Neuronal stem cell (in vitro differentiated cells): Measurements from ENCODE around the gene CD300E.

Experiments used
- DNase-seq: peaks from one replicate; pipeline ENCODE4 v3.0.0-alpha.2; 2013; ENCODE audit warnings: low spot score
- H2AFZ ChIP-seq: one replicate; pipeline ENCODE4 v1.6.1; 2013; ENCODE audit warnings: mild to moderate bottlenecking, low read length, inconsistent platforms
- H2AK5ac ChIP-seq: 2 replicates; pipeline ENCODE4 v1.6.1; 2013; ENCODE audit warnings: low read depth, mild to moderate bottlenecking, inconsistent platforms, low read length, moderate library complexity, mixed read lengths
- H2BK120ac ChIP-seq: 2 replicates; pipeline ENCODE4 v1.6.1; 2013; ENCODE audit warnings: low read depth, mild to moderate bottlenecking, inconsistent platforms, low read length, moderate library complexity, mixed read lengths
- H2BK12ac ChIP-seq: one replicate; pipeline ENCODE4 v1.6.1; 2013; ENCODE audit warnings: low read length, inconsistent platforms
- H2BK15ac ChIP-seq: 2 replicates; pipeline ENCODE4 v1.6.1; 2013; ENCODE audit warnings: mild to moderate bottlenecking, low read length, inconsistent platforms, mixed read lengths
- H2BK5ac ChIP-seq: one replicate; pipeline ENCODE4 v1.6.1; 2013; ENCODE audit warnings: inconsistent platforms, mild to moderate bottlenecking, low read length, moderate library complexity
- H3K14ac ChIP-seq: one replicate; pipeline ENCODE4 v1.6.1; 2013; ENCODE audit warnings: low read length, inconsistent platforms
- H3K18ac ChIP-seq: 2 replicates; pipeline ENCODE4 v1.6.1; 2013; ENCODE audit warnings: low read length, inconsistent platforms
- H3K23ac ChIP-seq: 2 replicates; pipeline ENCODE4 v1.6.1; 2013; ENCODE audit warnings: low read depth, mild to moderate bottlenecking, mixed read lengths, low read length, inconsistent platforms; ENCODE audit not compliant: poor library complexity
- H3K27ac ChIP-seq: replicated peaks from 3 replicates; pipeline ENCODE4 v1.5.1; 2013; ENCODE audit warnings: low read length, inconsistent platforms
- H3K27me3 ChIP-seq, 3 experiments: 2 replicates each; pipeline ENCODE4 v1.6.1; 2013; ENCODE audit warnings: low read length in 3 of 3, mild to moderate bottlenecking in 2 of 3, inconsistent platforms in 1 of 3, low read depth in 1 of 3, mixed read lengths in 1 of 3, moderate library complexity in 1 of 3; ENCODE audit not compliant: control insufficient read depth in 3 of 3, insufficient read depth in 3 of 3
- H3K36me3 ChIP-seq, 2 donors: replicated peaks in 1 of 2; 2 replicates each; pipeline ENCODE4 v1.6.1; 2013; ENCODE audit warnings: low read length in 2 of 2; ENCODE audit not compliant: control insufficient read depth in 2 of 2, insufficient read depth in 2 of 2
- H3K4ac ChIP-seq: 2 replicates; pipeline ENCODE4 v1.6.1; 2013; ENCODE audit warnings: inconsistent platforms, mild to moderate bottlenecking, low read length, moderate library complexity
- H3K4me1 ChIP-seq, 2 donors: 1 replicate in 1 of 2; 2 replicates in 1 of 2; pipeline ENCODE4 v1.6.1; 2013; ENCODE audit warnings: low read length in 2 of 2, low read depth in 1 of 2; ENCODE audit not compliant: control insufficient read depth in 2 of 2, insufficient read depth in 1 of 2
- H3K4me2 ChIP-seq: one replicate; pipeline ENCODE4 v1.6.1; 2013; ENCODE audit warnings: mild to moderate bottlenecking, low read length, inconsistent platforms; ENCODE audit not compliant: insufficient read depth, poor library complexity, severe bottlenecking
- H3K4me3 ChIP-seq, 2 donors: 2 replicates each; pipeline ENCODE4 v1.5.1; 2013; ENCODE audit warnings: low read length in 2 of 2, mild to moderate bottlenecking in 2 of 2, inconsistent platforms in 1 of 2, moderate library complexity in 1 of 2
- H3K79me1 ChIP-seq: one replicate; pipeline ENCODE4 v1.6.1; 2013; ENCODE audit warnings: low read depth, mild to moderate bottlenecking, inconsistent platforms, low read length, moderate library complexity
- H3K9ac ChIP-seq: one replicate; pipeline ENCODE4 v1.6.1; 2013; ENCODE audit warnings: mild to moderate bottlenecking, low read depth, low read length, inconsistent platforms; ENCODE audit not compliant: poor library complexity
- H3K9me3 ChIP-seq, 2 donors: replicated peaks in 1 of 2; 2 replicates each; pipeline versions ENCODE3 to v1.6.1; 2013; ENCODE audit warnings: low read length in 2 of 2, mild to moderate bottlenecking in 2 of 2, inconsistent platforms in 1 of 2, low read depth in 1 of 2, mixed read lengths in 1 of 2, moderate library complexity in 1 of 2; ENCODE audit not compliant: control insufficient read depth in 2 of 2, insufficient read depth in 1 of 2
- H4K8ac ChIP-seq: one replicate; pipeline ENCODE4 v1.6.1; 2013; ENCODE audit warnings: low read depth, mild to moderate bottlenecking, inconsistent platforms, low read length, moderate library complexity
- H4K91ac ChIP-seq: one replicate; pipeline ENCODE4 v1.6.1; 2013; ENCODE audit warnings: low read length, low read depth, mild to moderate bottlenecking, inconsistent platforms; ENCODE audit not compliant: poor library complexity
- WGBS, 2 donors: extraction: QIAGEN DNeasy Blood & Tissue Kit; methylation state at CpG; one replicate each; pipeline ENCODE4 v1.1.7; 2013; ENCODE audit warnings: missing lambda C conversion rate in 2 of 2, mixed read lengths in 1 of 2; ENCODE audit not compliant: insufficient read length in 2 of 2, insufficient replicate concordance in 1 of 2; ENCODE audit errors: extremely low coverage in 2 of 2; 5-methylcytosine and 5-hydroxymethylcytosine counted together

Gene CD300E

DNA sequence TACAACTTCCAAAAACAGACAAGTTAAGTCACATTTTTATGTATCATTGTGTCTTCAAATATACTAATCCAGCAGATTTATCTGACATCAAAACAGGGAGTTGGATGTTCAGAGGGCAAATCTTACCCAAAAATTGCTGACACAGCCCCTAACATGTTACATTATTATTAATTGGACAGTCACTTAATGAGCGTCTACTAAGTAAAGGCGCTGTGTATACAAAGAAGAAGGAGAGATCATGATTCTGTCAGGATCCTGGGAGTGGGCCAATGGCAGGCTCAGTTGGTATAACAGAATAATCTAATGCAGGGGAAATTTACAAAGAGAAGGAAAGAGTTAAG lies 18.4 kb upstream of the CD300E start:
- no peak overlapping the region for H2AK5ac ChIP-seq
- H2BK5ac ChIP-seq: no peak overlapping the region
- no peak overlapping the region for H3K9ac ChIP-seq
- H4K91ac ChIP-seq: no peak overlapping the region
- DNase-seq: no peak
- H2BK120ac ChIP-seq: no peak overlapping the region
- H4K8ac ChIP-seq: no peak overlapping the region
- H3K9me3 ChIP-seq: no peaks in the 10 kb centered on the region
- no peak overlapping the region for H3K4me3 ChIP-seq
- WGBS, 2 donors: no CpG with 5 or more reads among the region's 2 CpGs
- H3K36me3 ChIP-seq: no peaks in the 10 kb centered on the region
- H3K27ac ChIP-seq: no peak overlapping the region
- no peak overlapping the region for H3K4ac ChIP-seq
- H3K4me2 ChIP-seq: no peak overlapping the region
- H2BK15ac ChIP-seq: no peak overlapping the region
- H2BK12ac ChIP-seq: no peak overlapping the region
- no peaks in the 10 kb centered on the region for H3K79me1 ChIP-seq
- no peak overlapping the region for H3K23ac ChIP-seq
- no peak overlapping the region for H3K14ac ChIP-seq
- H3K27me3 ChIP-seq: peaks cover 0 to 11% (median 0%) of the 10 kb centered on the region in 3 experiments
- H2AFZ ChIP-seq: no peak overlapping the region
- H3K4me1 ChIP-seq: no peaks in the 10 kb centered on the region
- no peak overlapping the region for H3K18ac ChIP-seq

DNA sequence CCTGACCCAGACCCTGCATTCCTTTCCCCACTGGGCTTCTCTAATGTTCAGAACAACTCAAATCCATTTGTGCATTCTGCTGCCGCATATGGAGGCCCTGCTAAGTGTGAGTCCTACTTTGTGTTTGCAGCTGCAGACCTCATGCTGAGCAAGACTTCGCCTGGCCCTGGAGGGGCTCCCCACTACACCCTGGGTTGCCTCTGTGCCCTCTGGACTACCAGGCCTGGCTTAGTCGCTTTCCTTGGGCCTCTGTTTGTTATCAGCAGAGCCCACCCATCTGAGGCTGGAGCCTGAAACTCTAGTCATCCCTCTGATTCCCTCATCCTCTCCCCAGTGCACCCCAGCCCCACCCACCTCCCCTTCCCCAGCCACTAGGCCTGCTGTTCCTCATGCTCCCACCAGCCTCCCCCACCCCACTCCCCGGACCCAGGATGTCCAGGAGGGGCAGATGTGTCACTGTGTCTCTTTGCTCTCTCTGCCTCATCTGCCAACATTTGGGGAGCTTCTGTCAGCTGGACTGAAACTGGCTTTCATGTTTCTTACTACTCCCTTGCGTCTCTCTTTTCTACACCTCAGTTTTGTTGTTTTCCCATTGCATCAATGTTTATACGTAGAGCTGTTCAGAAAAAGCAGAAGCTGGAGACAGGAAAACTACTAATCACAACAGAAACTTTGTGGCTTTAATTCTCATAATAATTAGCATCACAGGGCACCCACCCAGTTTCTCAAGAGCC lies 17.9 kb upstream of the CD300E start:
- Histone ChIP-seq H3K4me1 (no peaks in the 10 kb centered on the region), H3K9me3 (no peaks in the 10 kb centered on the region), H3K27me3 (peaks cover 0 to 11% (median 0%) of the 10 kb centered on the region in 3 experiments), H2BK5ac (no peak overlapping the region), H2BK15ac (no peak overlapping the region), H3K18ac (no peak overlapping the region), H4K8ac (no peak overlapping the region), H2BK120ac (no peak overlapping the region), H3K27ac (no peak overlapping the region), H3K23ac (no peak overlapping the region), H3K79me1 (no peaks in the 10 kb centered on the region), H3K4me2 (no peak overlapping the region), H3K9ac (peak overlapping the region; percentile 33), H2AFZ (no peak overlapping the region), H4K91ac (no peak overlapping the region), H2AK5ac (no peak overlapping the region), H3K36me3 (no peaks in the 10 kb centered on the region), H3K4me3 (no peak overlapping the region), H3K4ac (no peak overlapping the region), H3K14ac (no peak overlapping the region), H2BK12ac (no peak overlapping the region)
- no CpG with 5 or more reads among the region's 6 CpGs for WGBS, 2 donors
- no peak for DNase-seq

GRCh38 chr17:74639704-74640151 lies 16.2 kb upstream of the CD300E start:
- no peak overlapping the region for H2BK12ac ChIP-seq
- H2BK5ac ChIP-seq: no peak overlapping the region
- H3K79me1 ChIP-seq: no peaks in the 10 kb centered on the region
- no peaks in the 10 kb centered on the region for H3K9me3 ChIP-seq
- no peak overlapping the region for H3K4me2 ChIP-seq
- no peak overlapping the region for H3K14ac ChIP-seq
- no peak overlapping the region for H3K4ac ChIP-seq
- H3K27ac ChIP-seq: no peak overlapping the region
- H4K8ac ChIP-seq: no peak overlapping the region
- H2BK15ac ChIP-seq: no peak overlapping the region
- H3K4me1 ChIP-seq: peaks cover 4 to 10% of the 10 kb centered on the region in 2 donors
- H2BK120ac ChIP-seq: no peak overlapping the region
- no peak overlapping the region for H2AFZ ChIP-seq
- H3K27me3 ChIP-seq: peaks cover 0 to 11% (median 0%) of the 10 kb centered on the region in 3 experiments
- no peaks in the 10 kb centered on the region for H3K36me3 ChIP-seq
- H4K91ac ChIP-seq: no peak overlapping the region
- no peak overlapping the region for H3K23ac ChIP-seq
- no peak overlapping the region for H3K18ac ChIP-seq
- H3K9ac ChIP-seq: no peak overlapping the region
- no CpG with 5 or more reads among the region's 10 CpGs for WGBS, 2 donors
- H2AK5ac ChIP-seq: no peak overlapping the region
- DNase-seq: no peak
- H3K4me3 ChIP-seq: no peak overlapping the region

- Histone ChIP-seq H3K27ac (no peak overlapping the region), H2AK5ac (no peak overlapping the region), H3K9ac (no peak overlapping the region), H3K36me3 (no peaks in the 10 kb centered on the region), H3K79me1 (no peaks in the 10 kb centered on the region), H2BK12ac (no peak overlapping the region), H3K4me2 (no peak overlapping the region), H2BK15ac (no peak overlapping the region), H3K18ac (no peak overlapping the region), H3K23ac (no peak overlapping the region), H3K4ac (no peak overlapping the region), H3K4me1 (peaks cover 4 to 10% of the 10 kb centered on the region in 2 donors), H2BK120ac (no peak overlapping the region), H3K4me3 (no peak overlapping the region), H4K91ac (no peak overlapping the region), H3K27me3 (peaks cover 0 to 16% (median 0%) of the 10 kb centered on the region in 3 experiments), H2AFZ (no peak overlapping the region), H4K8ac (no peak overlapping the region), H2BK5ac (no peak overlapping the region), H3K9me3 (no peaks in the 10 kb centered on the region), H3K14ac (no peak overlapping the region)
- WGBS, 2 donors: no CpG with 5 or more reads among the region's 2 CpGs
- DNase-seq: no peak
These were observed 14.4 kb upstream of the CD300E start for GRCh38 chr17:74637926-74638325.
